NCI-H2171 treated with DMSO at 0.1 percent for 48 hours (cell line): ENCODE results near the gene CFAP65.

Experiments used
- DNase-seq: peaks from one replicate; lab custom pipeline; 2025; lab: John Stamatoyannopoulos, UW

Gene CFAP65, protein sequence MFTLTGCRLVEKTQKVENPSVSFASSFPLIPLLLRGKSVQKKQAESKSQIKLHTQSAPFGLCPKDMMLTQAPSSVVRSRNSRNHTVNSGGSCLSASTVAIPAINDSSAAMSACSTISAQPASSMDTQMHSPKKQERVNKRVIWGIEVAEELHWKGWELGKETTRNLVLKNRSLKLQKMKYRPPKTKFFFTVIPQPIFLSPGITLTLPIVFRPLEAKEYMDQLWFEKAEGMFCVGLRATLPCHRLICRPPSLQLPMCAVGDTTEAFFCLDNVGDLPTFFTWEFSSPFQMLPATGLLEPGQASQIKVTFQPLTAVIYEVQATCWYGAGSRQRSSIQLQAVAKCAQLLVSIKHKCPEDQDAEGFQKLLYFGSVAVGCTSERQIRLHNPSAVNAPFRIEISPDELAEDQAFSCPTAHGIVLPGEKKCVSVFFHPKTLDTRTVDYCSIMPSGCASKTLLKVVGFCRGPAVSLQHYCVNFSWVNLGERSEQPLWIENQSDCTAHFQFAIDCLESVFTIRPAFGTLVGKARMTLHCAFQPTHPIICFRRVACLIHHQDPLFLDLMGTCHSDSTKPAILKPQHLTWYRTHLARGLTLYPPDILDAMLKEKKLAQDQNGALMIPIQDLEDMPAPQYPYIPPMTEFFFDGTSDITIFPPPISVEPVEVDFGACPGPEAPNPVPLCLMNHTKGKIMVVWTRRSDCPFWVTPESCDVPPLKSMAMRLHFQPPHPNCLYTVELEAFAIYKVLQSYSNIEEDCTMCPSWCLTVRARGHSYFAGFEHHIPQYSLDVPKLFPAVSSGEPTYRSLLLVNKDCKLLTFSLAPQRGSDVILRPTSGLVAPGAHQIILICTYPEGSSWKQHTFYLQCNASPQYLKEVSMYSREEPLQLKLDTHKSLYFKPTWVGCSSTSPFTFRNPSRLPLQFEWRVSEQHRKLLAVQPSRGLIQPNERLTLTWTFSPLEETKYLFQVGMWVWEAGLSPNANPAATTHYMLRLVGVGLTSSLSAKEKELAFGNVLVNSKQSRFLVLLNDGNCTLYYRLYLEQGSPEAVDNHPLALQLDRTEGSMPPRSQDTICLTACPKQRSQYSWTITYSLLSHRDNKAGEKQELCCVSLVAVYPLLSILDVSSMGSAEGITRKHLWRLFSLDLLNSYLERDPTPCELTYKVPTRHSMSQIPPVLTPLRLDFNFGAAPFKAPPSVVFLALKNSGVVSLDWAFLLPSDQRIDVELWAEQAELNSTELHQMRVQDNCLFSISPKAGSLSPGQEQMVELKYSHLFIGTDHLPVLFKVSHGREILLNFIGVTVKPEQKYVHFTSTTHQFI (N-terminal part only)

DNA sequence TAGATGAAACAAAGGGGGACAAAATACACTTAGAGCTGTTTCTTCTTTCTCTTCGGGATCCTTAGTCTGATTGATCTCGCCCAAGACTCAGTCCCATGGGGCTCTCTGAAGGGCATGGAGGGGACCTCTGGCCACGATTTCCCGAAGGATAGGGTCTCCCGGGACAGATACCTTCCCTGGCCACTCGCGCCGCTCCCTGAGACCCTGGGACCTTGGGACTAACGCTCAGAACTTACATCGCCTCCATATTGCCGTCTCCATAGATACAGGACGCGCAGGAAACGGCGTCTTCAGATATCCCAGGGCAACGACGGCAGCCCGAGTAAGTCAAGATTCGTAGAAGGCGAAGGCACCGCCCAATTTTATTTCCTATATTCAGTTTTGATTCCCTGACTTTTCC lies at the start of gene CFAP65:
Gene CFAP65, minus strand, starts transcription at position 265 of the 400 bp plus-strand sequence. CDS start 2,468 bp downstream, outside the sequence.
- DNase-seq, result peak; percentile 8

DNA sequence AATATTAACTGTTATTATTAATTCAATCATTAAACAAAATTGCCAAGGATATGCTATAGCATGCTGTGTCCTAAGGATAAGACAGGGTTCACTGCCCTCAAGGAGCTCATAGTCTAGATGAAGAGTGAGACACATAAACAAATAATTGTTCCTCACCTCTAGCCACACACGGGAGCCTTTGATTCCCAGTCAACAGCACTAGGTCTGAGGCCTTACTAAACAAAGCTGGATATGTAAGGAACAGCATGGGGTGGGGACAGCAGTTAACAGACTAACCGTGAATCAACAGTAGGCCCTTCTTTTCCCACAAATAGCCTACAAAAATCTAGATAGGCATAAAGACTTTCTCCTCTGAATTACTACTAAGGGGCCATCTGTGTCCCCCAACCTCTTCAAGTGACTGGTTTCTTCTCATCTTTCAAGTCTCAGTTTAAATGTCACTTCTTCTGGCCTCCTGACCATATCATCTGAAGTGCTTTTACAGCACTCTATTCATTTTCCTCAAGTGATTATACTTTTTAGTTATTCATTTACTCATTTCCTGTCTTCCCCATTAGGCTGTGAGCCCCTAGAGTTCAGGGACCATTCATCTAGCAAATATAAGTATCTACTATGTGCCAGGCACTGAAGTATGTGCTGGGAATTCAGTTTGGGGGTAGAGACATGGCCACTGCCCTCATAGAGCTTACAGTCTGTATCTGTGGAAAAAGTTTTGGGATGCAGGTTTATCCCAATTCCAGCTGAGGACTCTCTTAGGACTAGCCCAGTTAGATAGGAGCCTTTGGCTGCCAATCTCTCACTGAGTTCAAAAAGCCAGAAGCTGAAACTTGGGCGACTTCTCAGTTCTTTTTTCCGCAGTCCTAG lies 49.4 kb upstream of the CFAP65 start:
- no peak for DNase-seq

DNA sequence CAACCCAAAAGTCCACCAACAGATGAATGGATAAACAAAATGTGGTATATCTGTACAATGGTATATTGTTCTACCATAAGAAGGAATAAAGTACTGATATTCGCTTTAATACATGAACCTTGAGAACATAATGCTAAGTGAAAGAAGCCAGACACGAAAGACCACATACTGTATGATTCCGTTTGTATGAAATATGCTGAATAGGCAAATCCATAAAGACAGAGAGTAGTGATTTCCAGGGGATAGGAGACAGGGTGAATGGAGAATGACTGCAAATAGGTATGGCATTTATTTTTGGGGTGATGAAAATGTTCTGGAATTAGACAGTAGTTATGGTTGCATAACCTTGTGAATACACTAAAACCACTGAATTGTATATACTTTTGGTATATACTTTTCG lies 48.0 kb upstream of the CFAP65 start:
- DNase-seq, result no peak

DNA sequence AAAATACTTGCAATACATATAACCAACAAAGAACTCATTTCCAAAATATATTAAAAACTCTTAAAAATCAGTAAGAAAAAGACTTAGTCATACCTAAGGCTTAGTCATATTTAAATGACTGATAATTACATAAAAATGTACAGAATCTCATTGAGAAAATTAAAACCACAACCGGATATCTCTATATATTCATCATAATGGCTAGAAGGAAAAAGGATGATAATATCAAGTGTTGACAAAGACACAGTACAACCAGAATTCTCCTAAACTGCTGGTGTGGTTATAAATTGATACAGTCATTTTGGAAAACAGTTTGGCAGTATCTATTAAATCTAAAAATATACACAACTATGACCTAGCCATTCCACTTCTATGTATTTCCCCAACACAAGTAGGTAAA lies 46.5 kb upstream of the CFAP65 start:
- DNase-seq, result no peak

DNA sequence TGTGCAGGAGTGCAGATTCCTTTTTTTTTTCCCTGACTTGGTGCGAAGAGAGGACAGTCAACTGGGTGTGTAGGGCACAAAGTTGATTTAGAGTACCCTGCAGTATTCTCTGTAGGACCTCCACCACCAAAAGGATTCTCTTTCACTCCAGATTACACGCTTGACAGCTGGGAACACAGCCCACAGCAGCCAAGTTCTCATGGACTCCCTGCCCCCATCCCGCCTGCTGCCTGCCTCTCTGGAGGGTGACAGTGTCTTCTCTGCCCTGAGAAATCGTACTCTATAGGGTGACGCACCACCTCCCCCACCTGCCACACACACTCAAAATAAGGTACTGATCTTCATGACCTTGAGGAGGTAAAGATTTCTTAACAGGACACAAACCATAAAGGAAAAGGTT lies 46.0 kb upstream of the CFAP65 start:
- peak; percentile 84 for DNase-seq

DNA sequence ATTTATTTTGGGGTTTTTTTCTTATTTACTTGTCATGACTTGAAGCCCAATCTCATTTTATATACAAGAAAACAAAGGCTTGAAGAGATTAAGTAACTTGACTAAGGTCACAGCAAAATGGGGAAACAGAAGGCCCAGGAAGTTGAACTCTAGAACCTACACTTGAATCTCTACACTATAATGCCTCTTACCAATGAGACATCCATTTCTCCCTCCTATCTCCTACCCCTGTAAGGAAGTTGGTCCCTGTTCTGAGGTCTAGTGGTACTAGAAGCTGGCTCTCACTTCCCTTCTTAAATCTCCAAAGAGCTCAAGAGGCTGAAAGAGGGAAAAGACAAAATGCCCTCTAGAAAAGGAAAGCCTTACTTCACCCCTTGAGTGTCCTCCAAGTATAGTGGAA lies 44.9 kb upstream of the CFAP65 start:
- no peak for DNase-seq

DNA sequence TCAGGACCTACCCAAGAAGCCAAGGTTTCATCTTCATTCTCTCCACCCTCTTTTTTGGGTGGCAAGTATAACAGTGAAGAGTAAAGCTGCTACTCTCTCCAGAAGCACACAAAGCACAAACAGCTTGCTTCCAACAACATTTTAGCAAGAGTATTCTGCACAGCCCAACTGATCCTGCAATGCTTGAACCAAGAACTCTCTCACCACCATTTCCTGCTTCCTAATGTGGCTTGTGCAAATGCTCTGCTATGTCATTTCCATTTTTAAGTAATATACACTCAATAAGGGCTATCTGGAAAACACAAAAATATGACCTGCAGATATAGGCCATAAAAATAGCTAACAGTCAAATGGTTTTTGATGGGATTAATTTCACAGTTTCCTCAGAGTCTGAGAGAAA lies 43.5 kb upstream of the CFAP65 start:
- no peak for DNase-seq

DNA sequence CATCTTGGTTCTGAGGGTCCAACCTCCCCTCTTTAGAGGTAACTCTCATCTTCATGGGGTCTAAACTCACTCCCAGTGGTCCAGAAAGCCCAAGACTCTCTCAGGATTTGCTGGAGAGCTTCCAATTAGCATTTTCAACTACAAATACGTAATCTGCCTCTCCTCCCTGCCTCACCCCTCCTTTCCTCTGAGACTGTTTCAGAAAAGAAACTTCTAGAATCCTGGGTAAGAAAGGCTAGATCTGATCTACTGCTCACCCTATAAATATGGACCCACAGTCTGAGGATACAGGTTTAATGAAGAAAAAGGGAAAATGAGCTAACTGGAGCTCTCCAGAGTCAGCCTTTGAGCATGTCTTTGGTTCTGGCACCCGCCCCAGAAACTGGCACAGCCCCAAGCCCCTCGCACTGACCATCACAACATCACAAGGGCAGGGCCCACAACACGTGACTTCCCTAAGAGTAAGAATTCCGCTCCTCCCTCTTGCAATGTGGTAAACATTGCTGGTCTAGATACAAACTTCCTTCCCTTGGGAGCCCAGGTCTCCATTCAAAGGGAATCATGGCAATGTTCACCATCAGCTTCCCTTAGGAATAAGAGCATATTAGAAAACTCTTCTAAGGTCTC lies 41.1 kb upstream of the CFAP65 start:
- DNase-seq, result no peak

DNA sequence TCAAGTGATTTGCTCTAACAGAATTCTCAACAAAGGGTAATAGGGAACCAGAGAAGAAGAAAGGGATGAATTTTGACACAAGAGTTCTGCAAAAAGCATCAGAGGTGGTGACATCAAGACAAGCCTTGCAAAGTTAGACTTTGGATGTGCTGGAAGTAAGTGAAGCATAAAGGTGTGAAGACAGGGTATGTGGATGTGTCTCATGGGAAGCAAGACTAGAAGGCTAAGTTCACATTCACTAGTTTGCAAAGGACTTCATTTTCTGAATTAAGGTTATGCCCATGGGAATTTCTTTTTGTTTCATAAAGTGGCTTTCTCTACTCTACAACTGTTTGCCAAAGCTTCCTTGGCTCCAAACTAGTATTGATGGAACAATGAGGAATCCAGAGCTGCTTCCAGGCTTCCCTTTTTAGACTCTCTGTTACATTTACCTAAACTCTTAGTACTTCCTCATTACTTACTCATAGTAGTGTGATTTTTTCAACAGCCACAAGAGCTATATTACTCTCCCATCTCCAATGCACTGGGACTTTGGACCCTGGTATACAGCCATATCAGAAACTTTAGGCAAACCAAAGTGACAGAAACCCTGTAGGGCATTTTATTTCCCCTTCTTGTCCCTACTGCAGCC lies 40.5 kb upstream of the CFAP65 start:
- no peak for DNase-seq

DNA sequence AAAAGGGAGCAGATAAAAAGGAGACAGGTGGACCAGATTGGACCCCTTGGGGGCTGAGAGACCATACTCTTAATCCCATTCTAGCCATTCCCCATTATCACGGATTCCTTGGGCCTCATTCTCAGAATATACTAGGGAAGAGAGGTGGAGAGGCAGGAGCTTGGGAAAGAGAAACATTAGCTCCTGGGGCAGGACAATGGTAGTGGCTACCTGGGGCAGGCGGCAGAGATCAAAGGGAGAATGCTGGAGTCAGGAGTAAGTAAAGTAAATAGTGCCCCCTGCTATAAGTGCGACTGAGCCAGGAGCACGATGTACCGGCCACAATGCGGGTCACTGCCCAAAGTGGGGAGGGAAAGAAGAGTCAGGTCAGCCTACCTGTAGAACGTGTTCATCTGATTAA lies 39.8 kb upstream of the CFAP65 start:
- no peak for DNase-seq

DNA sequence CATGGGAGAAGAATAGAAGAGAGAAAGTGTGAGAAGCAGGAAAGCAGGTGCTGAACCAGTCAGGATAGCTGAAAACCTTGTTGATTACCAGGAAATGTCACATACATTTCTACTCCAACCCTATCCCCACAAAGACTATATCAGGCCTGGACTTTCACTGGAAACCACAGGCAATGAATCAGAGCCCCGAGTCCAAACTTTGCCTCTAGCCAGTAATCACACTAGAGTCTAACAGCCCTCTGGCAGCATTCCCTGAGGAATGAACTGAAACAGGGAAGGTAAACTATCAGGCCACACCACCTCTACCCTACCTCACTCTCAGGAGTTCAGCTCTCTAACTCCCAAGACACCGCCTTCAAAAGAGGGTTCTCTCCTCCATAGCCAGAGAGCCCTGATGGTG lies 38.1 kb upstream of the CFAP65 start:
- DNase-seq, result no peak

DNA sequence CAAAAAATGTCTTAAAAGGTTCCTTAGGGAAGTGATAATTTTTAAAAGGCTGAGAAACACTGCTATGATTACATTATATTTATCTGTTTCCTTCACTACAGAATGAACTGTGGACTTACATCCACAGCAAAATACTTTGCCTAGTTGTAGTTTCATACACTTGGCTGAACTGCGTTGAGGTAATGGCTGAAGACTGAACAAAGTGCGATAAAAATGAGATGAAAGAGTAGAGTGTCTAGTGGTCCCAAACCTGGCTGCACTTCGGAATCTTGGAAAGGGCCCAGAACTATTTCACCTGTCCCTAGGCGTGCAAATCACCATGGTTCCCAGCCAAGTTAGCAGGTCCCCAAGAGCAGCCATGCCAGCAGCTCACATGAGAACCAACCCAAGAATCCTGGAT lies 37.6 kb upstream of the CFAP65 start:
- no peak for DNase-seq

DNA sequence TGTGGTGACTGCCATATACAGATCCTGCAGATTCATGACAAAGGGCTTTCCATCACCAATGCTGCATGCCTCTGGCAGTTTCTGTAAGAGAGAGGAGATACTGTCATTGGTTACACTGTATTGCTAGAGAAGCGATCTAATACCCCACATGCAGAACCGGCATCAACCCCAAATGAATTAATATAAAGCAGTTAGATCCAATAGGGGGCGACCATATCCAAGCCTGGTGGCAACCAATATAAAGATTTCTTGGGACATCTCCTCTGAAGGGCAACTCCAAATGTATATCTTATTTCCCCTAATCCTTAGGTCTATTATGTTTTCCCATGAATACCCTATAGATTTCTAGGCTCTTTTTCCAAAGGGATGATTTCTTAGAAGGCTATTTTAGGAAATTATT lies 36.8 kb upstream of the CFAP65 start:
- no peak for DNase-seq

DNA sequence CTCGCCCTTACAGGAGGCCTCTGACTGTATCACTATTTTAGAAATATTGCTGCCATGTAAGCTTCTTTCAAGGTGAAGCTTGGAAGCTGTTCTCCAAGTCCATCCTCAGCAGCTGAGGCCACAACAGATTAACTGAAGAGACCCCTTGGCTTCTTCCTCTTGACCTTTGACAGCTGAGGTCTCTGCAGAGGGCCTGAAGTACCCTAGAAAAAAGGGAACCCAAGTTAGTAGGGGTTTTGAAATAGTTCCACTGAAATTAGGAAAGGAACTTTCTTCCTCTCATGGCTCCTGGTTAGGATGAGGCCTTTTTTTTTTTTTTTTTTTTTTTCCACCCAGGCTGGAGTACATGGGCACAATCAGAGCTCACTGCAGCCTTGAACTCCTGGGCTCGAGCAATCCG lies 34.9 kb upstream of the CFAP65 start:
- DNase-seq, result no peak

DNA sequence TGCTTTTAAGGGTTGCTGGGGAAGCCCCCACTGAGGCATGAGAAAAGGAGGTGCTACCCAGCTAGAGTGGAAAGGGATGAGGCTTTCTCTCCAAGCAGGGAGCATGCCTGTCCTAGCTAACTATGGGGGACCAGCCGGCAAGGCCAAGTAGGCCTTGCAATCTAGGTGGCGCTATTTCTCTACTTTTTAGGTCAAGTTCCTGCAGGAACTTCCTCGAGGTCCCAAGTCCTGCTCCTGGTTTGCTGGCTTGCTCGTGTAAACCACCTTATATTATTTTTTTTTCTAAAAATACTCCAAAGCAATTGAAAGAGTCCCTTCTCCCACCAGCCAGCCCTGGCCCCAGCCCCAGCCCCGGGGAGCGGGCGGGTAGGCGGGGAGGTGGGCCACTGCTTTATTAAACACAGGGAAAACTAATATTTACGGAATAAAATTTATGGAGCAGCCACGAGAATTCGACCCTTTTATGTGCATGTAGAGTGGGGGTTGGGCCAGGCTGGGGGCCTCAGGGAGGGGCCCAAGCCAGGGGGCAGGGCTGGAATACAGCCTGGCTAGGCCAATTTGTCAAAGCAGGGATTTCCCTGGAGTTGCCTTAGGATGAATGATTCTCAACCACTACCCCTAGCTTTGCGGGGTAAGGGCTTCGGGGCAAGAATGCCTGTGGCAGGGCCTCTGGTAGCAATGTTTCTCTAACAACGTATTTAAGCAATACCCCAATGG lies 32.3 kb upstream of the CFAP65 start:
- DNase-seq, result peak; percentile 59

DNA sequence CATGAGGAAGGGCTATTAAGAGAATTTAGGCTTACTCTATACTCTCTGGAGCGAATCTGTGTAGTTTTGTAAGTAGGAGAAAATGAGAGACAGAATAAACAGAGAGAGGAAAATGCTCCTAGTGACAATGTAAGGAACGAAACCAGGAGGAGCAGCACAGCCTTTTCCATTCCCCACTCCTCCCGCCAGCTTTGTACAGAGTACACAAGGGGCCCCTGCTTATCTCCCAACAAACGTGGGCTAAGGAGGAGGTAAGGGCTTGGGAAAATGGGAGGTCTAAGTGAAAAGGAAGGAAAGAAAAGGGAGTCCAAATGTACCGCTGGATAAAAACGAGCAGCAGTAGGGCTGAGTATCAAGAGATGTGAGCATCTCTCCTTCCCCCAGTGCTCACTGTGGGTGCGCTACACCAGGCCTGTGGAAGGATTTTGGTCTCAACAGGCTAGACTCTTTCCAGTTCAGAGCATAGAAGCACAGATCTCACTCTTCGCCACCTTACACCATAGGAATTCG lies 31.5 kb upstream of the CFAP65 start:
- DNase-seq, result no peak

DNA sequence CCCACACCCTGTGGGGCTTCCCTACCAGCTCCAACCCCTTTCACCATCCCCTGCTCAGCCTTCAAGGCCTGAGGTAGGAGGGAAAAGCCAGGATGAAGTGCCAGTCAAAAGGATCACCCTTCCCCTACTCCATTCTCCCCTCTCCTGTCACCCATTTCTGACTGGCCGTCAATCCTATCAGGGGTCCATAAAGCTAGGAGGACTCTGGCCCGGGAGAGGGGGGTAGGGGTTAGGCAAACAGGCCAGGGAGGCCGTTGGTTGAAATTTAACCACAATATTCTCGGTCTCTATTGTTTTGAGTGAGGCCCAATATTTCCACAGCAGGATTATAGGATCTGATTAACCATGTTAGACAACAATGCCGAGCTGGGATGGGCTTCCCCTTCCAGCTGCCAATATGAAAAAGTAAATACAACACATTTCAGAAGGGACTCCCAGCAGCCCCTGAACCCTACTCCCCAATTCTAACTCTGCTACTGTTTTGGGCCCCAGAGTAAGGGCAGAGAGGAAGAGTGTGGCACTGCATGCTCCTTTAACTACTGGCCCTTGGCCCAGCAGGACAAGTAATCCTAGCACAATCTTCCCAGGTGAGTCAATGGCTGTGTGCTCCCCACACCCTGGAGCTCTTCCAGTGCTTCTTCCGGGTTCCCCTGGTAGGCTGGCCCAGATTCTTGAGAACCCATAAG lies 30.0 kb upstream of the CFAP65 start:
- DNase-seq, result no peak

DNA sequence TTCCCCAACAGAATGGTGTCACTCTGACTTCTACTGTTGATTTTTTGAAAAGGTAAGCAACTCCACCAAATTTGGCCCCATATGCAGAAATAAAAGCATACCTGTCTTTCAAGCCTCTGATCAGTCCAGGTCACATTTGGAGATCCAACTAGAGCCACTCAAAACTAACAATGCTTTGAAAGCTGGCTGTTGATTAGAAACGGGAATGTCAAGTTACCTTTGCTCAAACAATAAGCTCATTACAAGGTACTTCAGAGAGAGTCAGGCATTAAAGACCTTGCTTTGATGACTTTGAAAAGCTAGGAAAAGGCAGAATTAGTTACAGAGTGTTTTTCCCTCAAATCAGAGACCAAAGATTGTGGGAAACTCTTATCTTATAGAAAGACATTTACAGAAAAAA lies 24.2 kb upstream of the CFAP65 start:
- DNase-seq, result no peak

DNA sequence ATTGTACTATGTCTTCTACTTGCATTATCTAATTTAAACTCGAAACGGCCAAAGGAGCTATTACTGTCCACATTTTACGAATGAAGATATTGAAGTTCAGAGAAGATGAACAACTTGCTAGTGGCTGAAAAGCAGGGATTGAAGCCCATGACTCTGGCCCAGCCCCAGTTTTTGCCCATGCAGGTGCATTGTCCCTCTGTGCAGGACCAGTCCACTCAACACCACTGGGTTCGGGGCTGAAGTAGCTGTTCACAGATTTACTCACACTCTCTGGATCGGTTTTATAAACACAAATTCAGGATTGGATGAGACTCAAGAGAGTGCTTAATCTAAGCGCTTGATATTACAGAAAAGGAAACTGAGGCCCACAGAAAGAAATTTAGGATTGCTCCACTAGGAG lies 20.8 kb upstream of the CFAP65 start:
- no peak for DNase-seq
